Measurements from ENCODE around the gene RAB40A. TPM values are rescaled to one million over a fixed set of nuclear protein-coding genes. Genes with fewer than 3 reads are reported as not detected.
"Not testable (repeated sequence)": the region's sequence is repeated elsewhere in the genome, so short reads cannot be mapped to it uniquely, and the experiment has no call there.

Gene RAB40A
- total RNA-seq, 1 experiment from 2014 or later: 0.11 TPM

DNA sequence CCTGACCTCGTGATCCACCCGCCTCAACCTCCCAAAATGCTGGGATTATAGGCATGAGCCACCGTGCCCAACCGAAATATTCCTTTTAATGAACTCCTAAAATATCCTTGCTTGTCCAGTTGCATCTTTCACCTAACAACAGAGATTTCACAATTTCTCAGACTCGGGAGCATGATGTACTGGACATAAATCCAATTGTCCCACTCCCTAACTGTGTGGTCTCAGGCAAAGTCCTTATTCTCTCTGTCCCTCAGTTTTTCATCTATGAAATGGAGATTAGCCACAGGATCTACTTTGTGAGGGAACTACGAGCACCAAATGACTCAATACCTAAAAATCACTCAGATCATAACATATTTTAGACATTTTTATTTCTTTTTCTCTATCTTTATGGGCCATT, 9.3 kb downstream of the RAB40A start:
- Histone ChIP-seq H3K36me3 (no peaks in the 10 kb centered on the region), H3K9me3 (replicated peaks) (no peaks in the 10 kb centered on the region), H3K27me3 (replicated peaks) (no peaks in the 10 kb centered on the region), H3K4me1 (replicated peaks) (no peaks in the 10 kb centered on the region), H3K27ac (no peak overlapping the region), H3K4me3 (no peak overlapping the region)
- no peak for DNase-seq (ENCODE audit: low read depth in 1 of 2, low spot score in 2 of 2)

DNA sequence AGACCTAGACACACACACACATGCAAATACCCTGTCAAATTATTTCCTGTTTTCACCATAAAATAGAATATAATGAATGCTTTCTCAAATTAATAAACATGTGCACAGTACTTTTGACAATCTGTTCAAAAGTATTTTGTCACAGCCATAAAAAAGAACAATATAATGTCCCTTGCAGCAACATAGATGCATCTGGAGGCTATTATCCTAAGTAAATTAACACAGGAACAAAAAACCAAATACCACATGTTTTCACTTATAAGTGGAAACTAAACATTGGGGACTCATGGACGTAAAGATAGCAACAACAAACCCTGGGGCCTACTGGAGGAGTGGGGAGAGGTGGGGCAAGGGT, 15.5 kb downstream of the RAB40A start:
- no peaks in the 10 kb centered on the region for H3K27me3 ChIP-seq (replicated peaks)
- no peaks in the 10 kb centered on the region for H3K36me3 ChIP-seq
- H3K9me3 ChIP-seq (replicated peaks): no peaks in the 10 kb centered on the region
- no peak overlapping the region for H3K27ac ChIP-seq
- no peak overlapping the region for H3K4me3 ChIP-seq
- DNase-seq (ENCODE audit: low read depth in 1 of 2, low spot score in 2 of 2): no peak
- H3K4me1 ChIP-seq (replicated peaks): no peaks in the 10 kb centered on the region

DNA sequence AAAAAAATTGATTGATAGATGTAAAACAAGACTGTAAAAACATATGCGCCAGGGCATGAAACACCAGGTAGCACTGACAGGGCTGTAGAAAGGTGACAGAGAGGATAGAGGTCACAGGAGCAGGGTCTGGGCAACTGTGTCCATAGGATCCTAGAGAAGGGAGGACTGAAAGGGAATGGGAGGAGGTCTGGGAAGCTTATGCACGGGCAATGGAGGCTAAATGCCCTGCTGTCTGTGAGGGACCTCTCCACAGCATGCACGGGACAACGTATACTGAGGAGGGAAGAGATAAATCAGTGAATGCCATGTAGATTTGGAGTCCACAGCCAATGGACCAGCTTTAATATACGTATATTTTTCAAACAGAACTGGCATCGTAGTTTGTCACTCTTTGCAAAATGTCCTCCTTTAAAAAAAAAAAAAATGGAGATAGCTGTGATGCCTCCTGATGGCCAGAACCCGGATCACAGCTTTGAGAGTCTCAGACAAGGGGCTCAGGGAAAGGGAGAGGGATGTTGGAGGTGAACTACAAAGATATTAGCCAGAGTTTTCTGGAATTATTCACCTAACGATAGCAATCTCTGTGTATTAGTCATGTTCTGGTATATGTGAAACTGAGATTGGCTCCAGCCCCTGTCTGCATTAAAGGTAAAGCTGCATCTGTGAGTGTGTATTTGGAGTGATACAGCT, 16.0 kb downstream of the RAB40A start:
- H3K27ac ChIP-seq: no peak overlapping the region
- no peaks in the 10 kb centered on the region for H3K4me1 ChIP-seq (replicated peaks)
- H3K27me3 ChIP-seq (replicated peaks): no peaks in the 10 kb centered on the region
- no peak overlapping the region for H3K4me3 ChIP-seq
- H3K36me3 ChIP-seq: no peaks in the 10 kb centered on the region
- no peak for DNase-seq (ENCODE audit: low read depth in 1 of 2, low spot score in 2 of 2)
- no peaks in the 10 kb centered on the region for H3K9me3 ChIP-seq (replicated peaks)

DNA sequence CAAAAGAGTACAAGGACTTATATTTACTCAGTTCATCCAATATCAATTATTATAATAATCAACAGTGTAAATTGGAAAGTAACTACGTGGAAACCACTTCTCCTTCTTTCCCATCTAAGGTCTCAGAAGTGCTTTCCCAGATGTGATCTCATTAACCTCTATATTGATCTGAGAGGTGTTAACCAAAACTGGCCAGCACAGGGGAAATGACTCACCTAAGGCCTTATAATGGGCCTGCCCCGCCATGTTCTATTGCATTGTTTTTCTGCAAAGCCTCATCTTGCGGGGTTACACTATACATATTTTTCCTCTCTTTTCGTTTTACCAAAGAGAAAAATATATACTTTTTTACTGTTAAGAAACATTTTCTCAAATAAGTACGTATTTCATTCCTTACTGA, 20.5 kb downstream of the RAB40A start:
- DNase-seq (ENCODE audit: low read depth in 1 of 2, low spot score in 2 of 2): no peak
- no peaks in the 10 kb centered on the region for H3K9me3 ChIP-seq (replicated peaks)
- no peaks in the 10 kb centered on the region for H3K27me3 ChIP-seq (replicated peaks)
- H3K4me1 ChIP-seq (replicated peaks): no peaks in the 10 kb centered on the region
- no peak overlapping the region for H3K27ac ChIP-seq
- no peak overlapping the region for H3K4me3 ChIP-seq
- H3K36me3 ChIP-seq: no peaks in the 10 kb centered on the region

DNA sequence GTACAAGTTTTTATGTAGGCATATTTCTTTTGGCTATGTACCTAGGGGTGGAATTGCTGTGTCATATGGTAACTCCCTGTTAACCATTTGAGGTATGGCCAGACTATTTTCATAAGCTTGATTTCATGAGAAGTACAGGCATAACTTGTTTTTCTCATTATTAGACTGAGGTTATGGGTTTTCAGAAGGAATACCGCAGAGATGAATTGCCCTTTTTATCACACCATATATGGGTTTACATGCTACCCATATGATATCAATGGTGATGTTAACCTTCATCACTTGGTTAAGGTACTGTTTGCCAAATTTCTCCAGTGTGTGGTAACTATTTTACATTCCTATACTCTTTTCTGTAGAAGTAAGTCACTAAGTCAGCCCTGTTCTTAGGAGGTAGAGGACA, 23.5 kb downstream of the RAB40A start:
- Histone ChIP-seq H3K4me3 (no peak overlapping the region), H3K9me3 (replicated peaks) (no peaks in the 10 kb centered on the region), H3K27ac (no peak overlapping the region), H3K36me3 (no peaks in the 10 kb centered on the region), H3K4me1 (replicated peaks) (no peaks in the 10 kb centered on the region), H3K27me3 (replicated peaks) (no peaks in the 10 kb centered on the region)
- no peak for DNase-seq (ENCODE audit: low read depth in 1 of 2, low spot score in 2 of 2)

DNA sequence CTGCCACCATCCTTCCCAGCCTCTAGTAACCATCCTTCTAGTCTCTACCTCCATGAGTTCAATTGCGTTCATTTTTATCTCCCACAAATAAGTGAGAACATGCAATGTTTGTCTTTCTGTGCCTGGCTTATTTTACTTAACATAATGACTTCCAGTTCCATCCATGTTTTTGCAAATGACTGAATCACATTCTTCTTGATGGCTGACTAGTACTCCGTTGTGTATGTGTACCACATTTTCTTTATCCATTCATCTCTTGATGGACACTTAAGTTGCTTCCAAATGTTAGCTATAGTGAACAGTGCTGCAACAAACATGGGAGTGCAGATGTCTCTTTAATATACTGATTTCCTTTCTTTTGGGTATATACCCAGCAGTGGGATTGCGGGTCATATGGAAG, 25.7 kb downstream of the RAB40A start:
- H3K9me3 ChIP-seq (replicated peaks); H3K27me3 ChIP-seq (replicated peaks); DNase-seq (ENCODE audit: low read depth in 1 of 2, low spot score in 2 of 2); H3K27ac ChIP-seq; H3K36me3 ChIP-seq; H3K4me3 ChIP-seq; H3K4me1 ChIP-seq (replicated peaks): not testable (repeated sequence)

DNA sequence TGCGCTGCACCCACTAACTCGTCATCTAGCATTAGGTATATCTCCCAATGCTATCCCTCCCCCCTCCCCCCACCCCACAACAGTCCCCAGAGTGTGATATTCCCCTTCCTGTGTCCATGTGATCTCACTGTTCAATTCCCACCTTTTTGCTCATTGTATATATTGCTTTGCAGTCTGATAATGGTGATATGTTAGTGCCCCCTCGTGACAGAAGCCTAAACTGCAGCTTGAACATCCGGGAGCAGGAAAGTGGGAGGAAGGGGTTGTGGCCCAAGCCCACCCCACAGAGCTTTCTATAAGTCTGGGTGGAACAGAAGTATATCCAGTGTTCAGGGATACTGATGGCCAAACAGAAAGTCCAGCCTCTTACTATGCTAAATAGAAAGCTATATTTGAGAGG, 29.6 kb downstream of the RAB40A start:
- not testable (repeated sequence) for H3K9me3 ChIP-seq (replicated peaks); H3K27me3 ChIP-seq (replicated peaks); H3K27ac ChIP-seq; H3K4me3 ChIP-seq; H3K4me1 ChIP-seq (replicated peaks); H3K36me3 ChIP-seq
- peak in 1 of 2 experiments; percentile 9 for DNase-seq (ENCODE audit: low read depth in 1 of 2, low spot score in 2 of 2)

DNA sequence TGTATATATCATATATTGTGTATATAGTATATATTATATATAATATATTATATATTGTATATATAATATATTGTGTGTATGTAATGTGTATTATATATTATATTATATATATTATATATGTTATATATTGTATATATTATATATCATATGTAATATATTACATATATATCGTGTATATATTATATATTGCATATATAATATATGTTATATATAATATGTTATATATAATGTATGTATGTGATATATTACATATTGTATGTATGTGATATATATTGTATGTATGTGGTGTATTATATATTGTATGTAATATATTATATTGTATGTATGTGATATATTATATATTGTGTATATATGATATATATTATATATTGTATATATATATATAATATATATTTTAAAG, 30.5 kb downstream of the RAB40A start:
- no peak overlapping the region for H3K27ac ChIP-seq
- no peak for DNase-seq (ENCODE audit: low read depth in 1 of 2, low spot score in 2 of 2)
- H3K4me3 ChIP-seq: no peak overlapping the region
- H3K4me1 ChIP-seq (replicated peaks): no peaks in the 10 kb centered on the region
- no peaks in the 10 kb centered on the region for H3K36me3 ChIP-seq
- no peaks in the 10 kb centered on the region for H3K9me3 ChIP-seq (replicated peaks)
- no peaks in the 10 kb centered on the region for H3K27me3 ChIP-seq (replicated peaks)

DNA sequence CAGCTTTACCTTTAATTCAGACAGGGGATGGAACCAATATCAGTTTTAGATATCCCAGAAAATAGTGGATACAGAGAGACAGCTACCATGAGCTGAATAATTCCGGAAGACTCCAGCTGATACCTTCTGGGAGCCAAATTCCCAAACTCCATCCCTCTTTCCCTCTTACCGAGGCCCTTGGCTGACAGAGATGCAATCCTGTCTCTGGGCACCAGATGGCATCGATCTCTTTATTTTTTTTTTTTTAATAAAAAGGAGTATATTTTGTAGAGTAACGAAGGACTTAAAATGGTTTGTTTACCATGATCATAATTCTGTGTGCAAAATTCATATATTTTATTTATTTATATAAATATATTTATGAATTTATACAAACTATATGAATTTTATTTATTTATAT, 31.0 kb downstream of the RAB40A start:
- Histone ChIP-seq H3K9me3 (replicated peaks) (no peaks in the 10 kb centered on the region), H3K4me3 (no peak overlapping the region), H3K27me3 (replicated peaks) (no peaks in the 10 kb centered on the region), H3K4me1 (replicated peaks) (no peaks in the 10 kb centered on the region), H3K36me3 (no peaks in the 10 kb centered on the region), H3K27ac (no peak overlapping the region)
- peak in 1 of 2 experiments; percentile 14 for DNase-seq (ENCODE audit: low read depth in 1 of 2, low spot score in 2 of 2)

DNA sequence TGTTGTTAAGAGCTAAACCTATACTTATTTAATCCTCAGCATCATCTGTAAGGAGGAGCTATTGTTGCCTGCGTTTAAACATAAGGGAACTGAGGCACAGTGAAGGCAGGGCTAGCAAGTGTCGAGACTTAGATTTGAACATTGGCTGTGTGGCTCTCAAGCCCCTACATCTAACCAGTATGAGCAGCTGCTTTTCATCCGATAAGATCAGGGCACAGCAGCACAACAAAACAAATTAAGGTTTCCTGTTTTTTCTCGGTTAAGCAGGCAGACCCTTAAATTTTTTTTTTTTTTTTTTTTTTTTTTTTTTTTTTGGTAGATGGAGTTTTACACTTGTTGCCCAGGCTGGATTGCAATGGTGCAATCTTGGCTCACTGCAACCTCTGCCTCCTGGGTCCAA, 35.6 kb downstream of the RAB40A start:
- Histone ChIP-seq H3K9me3 (replicated peaks) (no peaks in the 10 kb centered on the region), H3K36me3 (no peaks in the 10 kb centered on the region), H3K4me1 (replicated peaks) (no peaks in the 10 kb centered on the region), H3K4me3 (no peak overlapping the region), H3K27ac (no peak overlapping the region), H3K27me3 (replicated peaks) (no peaks in the 10 kb centered on the region)
- no peak for DNase-seq (ENCODE audit: low read depth in 1 of 2, low spot score in 2 of 2)

DNA sequence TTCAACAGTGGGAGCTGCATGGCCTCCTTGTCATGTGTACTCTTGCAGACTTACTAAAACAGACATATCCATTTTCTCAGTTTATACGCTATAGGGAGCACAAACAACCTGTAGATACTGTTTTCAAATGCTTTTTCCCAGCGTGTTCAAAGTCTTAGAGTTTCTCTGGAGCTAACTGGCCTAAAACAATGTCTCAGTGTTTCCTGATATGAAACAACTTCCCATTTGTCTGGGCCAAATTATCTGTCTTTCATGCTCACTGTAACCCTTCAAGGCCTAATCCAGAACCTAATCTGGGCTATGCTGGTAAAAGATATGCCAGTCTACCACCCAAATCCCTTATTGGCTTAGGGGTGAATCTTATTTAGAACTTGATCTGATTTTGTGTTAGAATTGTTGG, 38.8 kb downstream of the RAB40A start:
- Histone ChIP-seq H3K9me3 (replicated peaks) (no peaks in the 10 kb centered on the region), H3K27ac (no peak overlapping the region), H3K4me3 (no peak overlapping the region), H3K36me3 (no peaks in the 10 kb centered on the region), H3K27me3 (replicated peaks) (no peaks in the 10 kb centered on the region), H3K4me1 (replicated peaks) (no peaks in the 10 kb centered on the region)
- DNase-seq (ENCODE audit: low read depth in 1 of 2, low spot score in 2 of 2): no peak

DNA sequence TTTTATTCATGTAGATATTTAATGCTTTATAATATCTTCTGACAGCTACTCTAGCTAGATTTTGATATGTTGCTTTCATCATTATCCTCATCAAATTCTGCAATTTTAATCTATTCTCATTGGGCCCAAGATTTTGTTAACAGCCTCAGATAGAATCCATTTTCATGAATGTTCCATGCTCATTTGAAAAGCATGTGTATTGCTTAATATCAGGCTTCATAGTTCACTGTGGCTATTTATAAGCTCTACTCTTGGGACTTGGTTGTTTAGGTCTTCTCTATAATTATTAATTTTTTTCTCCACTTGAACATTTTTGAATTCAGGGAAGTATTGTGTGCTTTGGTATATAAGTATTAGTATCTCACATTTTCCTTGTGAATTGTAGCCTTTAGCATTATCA, 41.8 kb downstream of the RAB40A start:
- H3K27ac ChIP-seq: no peak overlapping the region
- no peaks in the 10 kb centered on the region for H3K9me3 ChIP-seq (replicated peaks)
- no peak overlapping the region for H3K4me3 ChIP-seq
- no peaks in the 10 kb centered on the region for H3K27me3 ChIP-seq (replicated peaks)
- H3K4me1 ChIP-seq (replicated peaks): no peaks in the 10 kb centered on the region
- H3K36me3 ChIP-seq: no peaks in the 10 kb centered on the region
- DNase-seq (ENCODE audit: low read depth in 1 of 2, low spot score in 2 of 2): no peak

DNA sequence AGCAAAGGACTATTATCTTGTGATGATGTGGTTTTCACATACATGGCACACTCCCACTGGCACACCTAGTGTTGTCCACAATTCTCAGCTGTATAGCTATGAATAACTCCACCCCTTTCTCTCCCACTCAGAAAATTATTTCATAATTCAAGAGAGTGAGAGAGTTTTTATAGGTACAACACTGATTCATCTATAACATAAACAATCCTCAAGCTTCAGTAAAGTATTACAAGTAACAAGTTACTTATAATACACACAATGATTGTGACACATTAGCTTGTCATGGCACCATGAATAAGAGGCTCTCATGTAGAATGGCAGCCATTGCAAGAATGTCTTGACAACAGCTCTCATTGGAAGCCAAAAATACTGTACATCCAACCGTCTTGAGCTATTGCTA, 43.9 kb downstream of the RAB40A start:
- Histone ChIP-seq H3K27me3 (replicated peaks) (no peaks in the 10 kb centered on the region), H3K4me1 (replicated peaks) (no peaks in the 10 kb centered on the region), H3K27ac (no peak overlapping the region), H3K36me3 (no peaks in the 10 kb centered on the region), H3K9me3 (replicated peaks) (no peaks in the 10 kb centered on the region), H3K4me3 (no peak overlapping the region)
- no peak for DNase-seq (ENCODE audit: low read depth in 1 of 2, low spot score in 2 of 2)

DNA sequence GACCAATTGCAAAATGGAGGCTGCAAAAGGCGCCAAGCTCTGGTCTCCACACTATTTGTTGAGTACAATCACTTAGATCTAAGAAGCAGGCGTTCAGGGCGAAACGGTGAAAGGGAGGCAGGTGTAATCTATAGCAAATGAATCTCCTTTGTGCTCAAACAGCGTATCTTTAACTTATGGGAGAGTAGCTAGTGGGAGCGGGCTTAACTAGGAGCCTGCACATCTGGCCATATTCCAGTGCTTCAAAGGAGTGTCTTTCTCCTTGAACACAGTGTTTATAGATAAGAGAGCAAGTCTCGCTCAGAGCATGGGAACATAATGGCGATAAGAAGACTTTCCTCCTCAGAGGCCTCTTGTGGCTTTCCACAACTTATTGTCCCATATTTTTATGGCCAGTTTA, 49.3 kb downstream of the RAB40A start:
- not testable (repeated sequence) for H3K27me3 ChIP-seq (replicated peaks); H3K4me3 ChIP-seq; H3K27ac ChIP-seq; H3K36me3 ChIP-seq; DNase-seq (ENCODE audit: low read depth in 1 of 2, low spot score in 2 of 2); H3K9me3 ChIP-seq (replicated peaks); H3K4me1 ChIP-seq (replicated peaks)

DNA sequence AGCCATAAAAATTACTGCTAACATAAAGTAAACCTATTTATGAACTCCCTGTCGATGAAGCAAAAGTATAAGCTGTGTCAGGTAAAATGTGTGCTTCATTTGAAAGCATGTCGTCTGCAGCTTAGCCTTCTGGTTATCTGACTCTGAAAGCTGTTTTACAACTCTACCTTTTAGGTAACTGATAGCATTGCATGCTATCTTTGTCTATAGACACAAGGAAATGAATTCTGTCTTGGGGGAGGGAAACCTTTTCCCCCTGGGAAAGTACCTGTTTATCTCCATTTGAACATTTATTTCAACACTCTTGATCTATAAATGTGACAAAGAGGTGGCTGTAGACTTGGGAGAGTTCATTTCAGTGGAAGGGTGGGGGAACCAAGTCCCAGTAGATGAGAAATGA, 51.4 kb downstream of the RAB40A start:
- Histone ChIP-seq H3K9me3 (replicated peaks) (no peaks in the 10 kb centered on the region), H3K4me1 (replicated peaks) (no peaks in the 10 kb centered on the region), H3K36me3 (no peaks in the 10 kb centered on the region), H3K4me3 (no peak overlapping the region), H3K27ac (no peak overlapping the region), H3K27me3 (replicated peaks) (no peaks in the 10 kb centered on the region)
- no peak for DNase-seq (ENCODE audit: low read depth in 1 of 2, low spot score in 2 of 2)
